Measurements from ENCODE around the gene ACTA1.

- no peak for TF ChIP-seq SPI1 (IDR thresholded peaks at IDR 0.05; ENCODE audit: low read depth, low read length)
- TF ChIP-seq POLR2A (IDR thresholded peaks at IDR 0.05; ENCODE audit: low read depth, low read length), result no peak
- TF ChIP-seq POLR2AphosphoS5 (IDR thresholded peaks at IDR 0.05; ENCODE audit: low read depth, low read length), result no peak
Measured at GRCh38 chr1:229440851-229441537, 7.1 kb upstream of the ACTA1 start.
